ENCODE measurements around the gene SLC25A12.
"Not testable (repeated sequence)": the region's sequence is repeated elsewhere in the genome, so short reads cannot be mapped to it uniquely, and the experiment has no call there.

The SLC25A12 gene

DNA sequence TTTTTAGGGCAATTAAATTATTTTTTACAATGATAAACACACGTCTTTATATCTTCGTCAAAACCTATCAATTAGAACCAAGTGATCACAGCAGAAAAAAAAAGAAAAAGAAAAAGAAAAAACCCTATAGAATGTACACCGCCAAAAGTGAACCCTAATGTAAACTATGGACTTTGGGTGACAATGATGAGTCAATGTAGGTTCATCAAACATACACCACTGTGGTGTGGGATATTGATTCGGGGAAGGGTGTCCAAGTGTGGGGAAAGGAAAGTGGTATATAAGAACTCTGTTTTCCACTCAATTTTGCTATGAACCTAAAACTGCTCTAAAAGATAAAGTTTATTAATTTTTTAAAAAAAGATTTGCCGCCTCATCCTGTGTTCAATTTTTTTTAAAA lies 121.7 kb downstream of the SLC25A12 start:
- no peak overlapping the region for H3K4me3 ChIP-seq (ENCODE audit: low read depth, low read length)
- no peak for DNase-seq (ENCODE audit: low read depth)
- no peak for TF ChIP-seq POLR2A (IDR thresholded peaks at IDR 0.05; ENCODE audit: extremely low read depth, insufficient read length)
- TF ChIP-seq, protein P1, sequence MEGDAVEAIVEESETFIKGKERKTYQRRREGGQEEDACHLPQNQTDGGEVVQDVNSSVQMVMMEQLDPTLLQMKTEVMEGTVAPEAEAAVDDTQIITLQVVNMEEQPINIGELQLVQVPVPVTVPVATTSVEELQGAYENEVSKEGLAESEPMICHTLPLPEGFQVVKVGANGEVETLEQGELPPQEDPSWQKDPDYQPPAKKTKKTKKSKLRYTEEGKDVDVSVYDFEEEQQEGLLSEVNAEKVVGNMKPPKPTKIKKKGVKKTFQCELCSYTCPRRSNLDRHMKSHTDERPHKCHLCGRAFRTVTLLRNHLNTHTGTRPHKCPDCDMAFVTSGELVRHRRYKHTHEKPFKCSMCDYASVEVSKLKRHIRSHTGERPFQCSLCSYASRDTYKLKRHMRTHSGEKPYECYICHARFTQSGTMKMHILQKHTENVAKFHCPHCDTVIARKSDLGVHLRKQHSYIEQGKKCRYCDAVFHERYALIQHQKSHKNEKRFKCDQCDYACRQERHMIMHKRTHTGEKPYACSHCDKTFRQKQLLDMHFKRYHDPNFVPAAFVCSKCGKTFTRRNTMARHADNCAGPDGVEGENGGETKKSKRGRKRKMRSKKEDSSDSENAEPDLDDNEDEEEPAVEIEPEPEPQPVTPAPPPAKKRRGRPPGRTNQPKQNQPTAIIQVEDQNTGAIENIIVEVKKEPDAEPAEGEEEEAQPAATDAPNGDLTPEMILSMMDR (IDR thresholded peaks at IDR 0.05; ENCODE audit: low read depth, low read length) = no peak
- TF ChIP-seq MYC (IDR thresholded peaks at IDR 0.05; ENCODE audit: low read depth, low read length) = no peak
- TF ChIP-seq MAX (IDR thresholded peaks at IDR 0.05; ENCODE audit: low read depth, low read length) = no peak

DNA sequence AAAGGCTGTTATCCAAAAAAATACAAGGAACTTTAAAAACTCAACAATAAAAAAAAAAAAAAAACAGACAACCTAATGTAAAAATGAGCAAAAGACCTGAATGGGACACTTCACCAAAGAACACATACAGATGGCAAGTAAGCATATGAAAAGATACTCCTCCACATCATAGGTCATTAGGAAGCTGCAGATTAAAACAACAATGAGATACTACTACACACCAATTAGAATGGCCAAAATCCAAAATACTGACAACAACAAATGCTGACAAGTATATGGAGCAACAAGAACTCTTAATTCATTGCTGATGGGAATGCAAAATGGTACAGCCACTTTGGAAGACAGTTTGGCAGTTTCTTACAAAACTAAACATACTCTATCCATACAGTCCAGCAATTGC lies 122.6 kb downstream of the SLC25A12 start:
- H3K4me3 ChIP-seq (ENCODE audit: low read depth, low read length) = no peak overlapping the region
- no peak for DNase-seq (ENCODE audit: low read depth)
- TF ChIP-seq MYC (IDR thresholded peaks at IDR 0.05; ENCODE audit: low read depth, low read length) (no peak), MAX (IDR thresholded peaks at IDR 0.05; ENCODE audit: low read depth, low read length) (no peak), POLR2A (IDR thresholded peaks at IDR 0.05; ENCODE audit: extremely low read depth, insufficient read length) (no peak)
- TF ChIP-seq, protein P1 (IDR thresholded peaks at IDR 0.05; ENCODE audit: low read depth, low read length) = no peak

- no peak for DNase-seq (ENCODE audit: low read depth)
- TF ChIP-seq MYC (IDR thresholded peaks at IDR 0.05; ENCODE audit: low read depth, low read length) (no peak), MAX (IDR thresholded peaks at IDR 0.05; ENCODE audit: low read depth, low read length) (no peak), POLR2A (IDR thresholded peaks at IDR 0.05; ENCODE audit: extremely low read depth, insufficient read length) (no peak)
- TF ChIP-seq, protein P1 (IDR thresholded peaks at IDR 0.05; ENCODE audit: low read depth, low read length) = no peak
- H3K4me3 ChIP-seq (ENCODE audit: low read depth, low read length) = no peak overlapping the region
Observed at GRCh38 chr2:171763602-171764001, 130.4 kb downstream of the SLC25A12 start.

DNA sequence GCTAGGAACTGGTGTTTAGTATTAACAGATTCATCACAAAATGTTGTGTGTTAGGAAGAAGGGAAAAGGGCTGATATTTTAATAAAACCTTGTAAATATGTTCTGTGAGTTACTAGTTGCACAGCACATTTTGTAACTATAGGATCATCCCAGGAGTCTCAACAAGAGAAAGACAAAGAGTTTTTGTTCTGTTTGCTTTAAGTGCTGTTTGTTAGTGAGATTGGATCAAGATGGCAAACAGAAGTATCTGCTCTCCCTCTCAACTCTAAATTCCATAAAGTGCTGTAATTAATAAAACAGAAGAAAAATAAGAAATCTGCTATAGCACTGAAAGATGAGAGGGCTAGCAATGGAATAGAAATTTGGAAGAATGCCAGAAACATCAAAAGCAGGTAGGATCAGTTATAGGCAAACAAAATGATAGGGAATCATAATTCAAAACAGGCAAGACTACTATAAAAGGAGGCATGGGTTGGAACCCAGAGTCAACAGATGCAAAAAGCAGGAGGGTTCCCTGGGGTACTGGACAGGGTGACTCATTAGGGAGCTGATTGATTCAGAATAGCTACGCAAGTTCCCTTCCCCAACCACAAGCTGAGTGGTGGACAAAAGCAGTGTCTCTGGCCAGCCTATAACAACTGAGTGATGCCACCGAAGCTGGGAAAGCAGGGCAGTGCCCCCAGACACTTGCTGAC lies 131.0 kb downstream of the SLC25A12 start:
- TF ChIP-seq MAX (IDR thresholded peaks at IDR 0.05; ENCODE audit: low read depth, low read length) (no peak), MYC (IDR thresholded peaks at IDR 0.05; ENCODE audit: low read depth, low read length) (no peak), POLR2A (IDR thresholded peaks at IDR 0.05; ENCODE audit: extremely low read depth, insufficient read length) (no peak)
- TF ChIP-seq, protein P1 (IDR thresholded peaks at IDR 0.05; ENCODE audit: low read depth, low read length) = no peak
- H3K4me3 ChIP-seq (ENCODE audit: low read depth, low read length) = no peak overlapping the region
- peak; percentile 86 for DNase-seq (ENCODE audit: low read depth)

GRCh38 chr2:171761176-171761575 lies 132.9 kb downstream of the SLC25A12 start:
- DNase-seq (ENCODE audit: low read depth); H3K4me3 ChIP-seq (ENCODE audit: low read depth, low read length): not testable (repeated sequence)

- DNase-seq (ENCODE audit: low read depth) = not testable (repeated sequence)
Observed at GRCh38 chr2:171758762-171759161, 135.3 kb downstream of the SLC25A12 start.

GRCh38 chr2:171754254-171754939 lies 139.6 kb downstream of the SLC25A12 start:
- DNase-seq (ENCODE audit: low read depth) = no peak
- no peak overlapping the region for H3K4me3 ChIP-seq (ENCODE audit: low read depth, low read length)
- TF ChIP-seq MAX (IDR thresholded peaks at IDR 0.05; ENCODE audit: low read depth, low read length) (no peak), POLR2A (IDR thresholded peaks at IDR 0.05; ENCODE audit: extremely low read depth, insufficient read length) (no peak), MYC (IDR thresholded peaks at IDR 0.05; ENCODE audit: low read depth, low read length) (no peak)
- TF ChIP-seq, protein P1 (IDR thresholded peaks at IDR 0.05; ENCODE audit: low read depth, low read length) = no peak

More at GRCh38 chr2:171758762-171759161, 135.3 kb downstream of the SLC25A12 start:
- H3K4me3 ChIP-seq (ENCODE audit: low read depth, low read length) = not testable (repeated sequence)
